Left lobe of liver (tissue), 2 donors: ENCODE results near the gene NPIPA7. TPM values are rescaled to one million over a fixed set of nuclear protein-coding genes. Genes with fewer than 3 reads are reported as not detected.
A peak's percentile ranks its signal among the peaks of the same experiment; 100 is the strongest.
"Not testable (repeated sequence)": the region's sequence is repeated elsewhere in the genome, so short reads cannot be mapped to it uniquely, and the experiment has no call there.

Experiments
- ATAC-seq: fragments of 200-7000 bp; cut with Tn5 transposase; one replicate; pipeline ENCODE4 v1.9.1; 2020; ENCODE audit warnings: mild to moderate bottlenecking, moderate library complexity
- DNase-seq: peaks from one replicate; pipeline ENCODE4 v3.0.0-alpha.2; 2020; ENCODE audit warnings: low spot score
- total RNA-seq: library from RNA; stranded (reverse); gene quantifications from one replicate; pipeline ENCODE4 v1.2.1, GENCODE V29; 2021
- donor health status: DM: no; HTN: no; CAD: no; lungs with moderate emphysema.
- donor health status: DM: no; HTN: yes; CAD: no.

NPIPA7 gene
- 2.4 TPM for total RNA-seq

GRCh38 chr16:16378840-16379239 is at the start of gene NPIPA7:
NPIPA7 (plus strand) TSS chr16:16379140; CDS start chr16:16379245, 105 bp downstream.
- DNase-seq, ATAC-seq: not testable (repeated sequence)

GRCh38 chr16:16331466-16331865 is 47.5 kb upstream of the NPIPA7 start:
- ATAC-seq: not testable (repeated sequence)
- DNase-seq: peak; percentile 18

DNA sequence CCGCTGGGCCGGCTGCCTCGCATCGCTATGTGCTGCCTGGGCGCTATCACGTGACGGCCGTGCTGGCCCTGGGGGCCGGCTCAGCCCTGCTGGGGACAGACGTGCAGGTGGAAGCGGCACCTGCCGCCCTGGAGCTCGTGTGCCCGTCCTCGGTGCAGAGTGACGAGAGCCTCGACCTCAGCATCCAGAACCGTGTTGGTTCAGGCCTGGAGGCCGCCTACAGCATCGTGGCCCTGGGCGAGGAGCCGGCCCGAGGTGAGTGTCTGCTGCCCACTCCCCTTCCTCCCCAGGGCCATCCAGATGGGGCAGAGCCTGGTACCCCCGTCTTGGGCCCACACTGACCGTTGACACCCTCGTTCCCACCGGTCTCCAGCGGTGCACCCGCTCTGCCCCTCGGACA is 21.4 kb upstream of the NPIPA7 start:
- not testable (repeated sequence) for DNase-seq, ATAC-seq

DNA sequence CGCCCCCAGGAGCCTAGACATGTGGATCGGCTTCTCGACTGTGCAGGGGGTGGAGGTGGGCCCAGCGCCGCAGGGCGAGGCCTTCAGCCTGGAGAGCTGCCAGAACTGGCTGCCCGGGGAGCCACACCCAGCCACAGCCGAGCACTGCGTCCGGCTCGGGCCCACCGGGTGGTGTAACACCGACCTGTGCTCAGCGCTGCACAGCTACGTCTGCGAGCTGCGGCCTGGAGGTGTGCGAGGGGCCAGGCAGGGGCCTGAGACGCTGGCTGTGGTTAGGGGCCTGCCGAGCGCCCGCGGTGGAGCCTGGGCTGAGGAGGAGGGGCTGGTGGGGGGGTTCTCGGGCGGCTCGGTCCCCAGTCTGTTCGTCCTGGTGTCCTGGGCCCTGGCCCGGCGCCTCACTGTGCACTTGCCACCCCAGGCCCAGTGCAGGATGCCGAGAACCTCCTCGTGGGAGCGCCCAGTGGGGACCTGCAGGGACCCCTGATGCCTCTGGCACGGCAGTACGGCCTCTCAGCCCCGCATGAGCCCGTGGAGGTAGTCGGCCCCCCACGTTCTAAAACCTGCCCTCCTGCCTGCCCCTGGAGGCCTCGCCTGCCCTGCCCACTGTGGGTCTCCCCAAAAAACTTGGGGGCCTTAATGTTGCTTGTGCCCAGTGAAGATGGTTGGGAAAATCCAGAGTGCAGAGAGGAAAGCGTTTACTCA is 20.2 kb upstream of the NPIPA7 start:
- DNase-seq: not testable (repeated sequence)

DNA sequence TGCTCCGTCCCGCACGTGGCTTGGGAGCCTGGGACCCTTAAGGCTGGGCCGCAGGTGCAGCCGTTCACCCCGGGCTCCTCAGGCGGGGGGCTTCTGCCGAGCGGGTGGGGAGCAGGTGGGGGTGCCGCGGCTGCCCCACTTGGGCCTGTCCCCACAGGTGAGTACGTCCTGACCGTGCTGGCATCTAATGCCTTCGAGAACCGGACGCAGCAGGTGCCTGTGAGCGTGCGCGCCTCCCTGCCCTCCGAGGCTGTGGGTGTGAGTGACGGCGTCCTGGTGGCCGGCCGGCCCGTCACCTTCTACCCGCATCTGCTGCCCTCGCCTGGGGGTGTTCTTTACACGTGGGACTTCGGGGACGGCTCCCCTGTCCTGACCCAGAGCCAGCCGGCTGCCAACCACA is 15.3 kb upstream of the NPIPA7 start:
- DNase-seq: not testable (repeated sequence)

More for the DNA sequence above, 20.2 kb upstream of the NPIPA7 start:
- not testable (repeated sequence) for ATAC-seq

DNA sequence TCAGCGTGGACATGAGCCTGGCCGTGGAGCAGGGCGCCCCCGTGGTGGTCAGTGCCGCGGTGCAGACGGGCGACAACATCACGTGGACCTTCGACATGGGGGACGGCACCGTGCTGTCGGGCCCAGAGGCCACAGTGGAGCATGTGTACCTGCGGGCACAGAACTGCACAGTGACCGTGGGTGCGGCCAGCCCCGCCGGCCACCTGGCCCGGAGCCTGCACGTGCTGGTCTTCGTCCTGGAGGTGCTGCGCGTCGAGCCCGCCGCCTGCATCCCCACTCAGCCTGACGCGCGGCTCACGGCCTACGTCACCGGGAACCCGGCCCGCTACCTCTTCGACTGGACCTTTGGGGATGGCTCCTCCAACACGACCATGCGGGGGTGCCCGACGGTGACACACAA is 14.8 kb upstream of the NPIPA7 start:
- ATAC-seq: peak; percentile 22
- not testable (repeated sequence) for DNase-seq

More for the DNA sequence above, 15.3 kb upstream of the NPIPA7 start:
- ATAC-seq: peak; percentile 16

DNA sequence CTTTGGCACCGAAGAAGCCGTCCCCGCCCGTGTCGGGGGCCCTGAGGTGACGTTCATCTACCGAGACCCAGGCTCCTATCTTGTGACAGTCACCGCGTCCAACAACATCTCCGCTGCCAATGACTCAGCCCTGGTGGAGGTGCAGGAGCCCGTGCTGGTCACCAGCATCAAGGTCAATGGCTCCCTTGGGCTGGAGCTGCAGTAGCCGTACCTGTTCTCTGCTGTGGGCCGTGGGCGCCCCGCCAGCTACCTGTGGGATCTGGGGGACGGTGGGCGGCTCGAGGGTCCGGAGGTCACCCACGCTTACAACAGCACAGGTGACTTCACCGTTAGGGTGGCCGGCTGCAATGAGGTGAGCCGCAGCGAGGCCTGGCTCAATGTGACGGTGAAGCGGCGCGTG is 14.2 kb upstream of the NPIPA7 start:
- peak; percentile 21 for ATAC-seq
- not testable (repeated sequence) for DNase-seq

DNA sequence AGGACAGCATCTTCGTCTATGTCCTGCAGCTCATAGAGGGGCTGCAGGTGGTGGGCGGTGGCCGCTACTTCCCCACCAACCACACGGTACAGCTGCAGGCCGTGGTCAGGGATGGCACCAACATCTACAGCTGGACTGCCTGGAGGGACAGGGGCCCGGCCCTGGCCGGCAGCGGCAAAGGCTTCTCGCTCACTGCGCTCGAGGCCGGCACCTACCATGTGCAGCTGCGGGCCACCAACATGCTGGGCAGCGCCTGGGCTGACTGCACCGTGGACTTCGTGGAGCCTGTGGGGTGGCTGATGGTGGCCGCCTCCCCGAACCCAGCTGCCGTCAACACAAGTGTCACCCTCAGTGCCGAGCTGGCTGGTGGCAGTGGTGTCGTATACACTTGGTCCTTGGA is 13.6 kb upstream of the NPIPA7 start:
- not testable (repeated sequence) for ATAC-seq, DNase-seq

- ATAC-seq, DNase-seq: not testable (repeated sequence)
Measured at GRCh38 chr16:16365851-16366250, 13.1 kb upstream of the NPIPA7 start.

- ATAC-seq: peak; percentile 12
- not testable (repeated sequence) for DNase-seq
Measured at GRCh38 chr16:16366552-16367284, 12.2 kb upstream of the NPIPA7 start.

GRCh38 chr16:16367285-16367628 is 11.7 kb upstream of the NPIPA7 start:
- DNase-seq, ATAC-seq: not testable (repeated sequence)

GRCh38 chr16:16369081-16369856 is 9.7 kb upstream of the NPIPA7 start:
- not testable (repeated sequence) for ATAC-seq, DNase-seq

- not testable (repeated sequence) for DNase-seq, ATAC-seq
Measured at GRCh38 chr16:16371136-16371735, 7.7 kb upstream of the NPIPA7 start.

- DNase-seq, ATAC-seq: not testable (repeated sequence)
Measured at GRCh38 chr16:16374192-16374591, 4.7 kb upstream of the NPIPA7 start.

DNA sequence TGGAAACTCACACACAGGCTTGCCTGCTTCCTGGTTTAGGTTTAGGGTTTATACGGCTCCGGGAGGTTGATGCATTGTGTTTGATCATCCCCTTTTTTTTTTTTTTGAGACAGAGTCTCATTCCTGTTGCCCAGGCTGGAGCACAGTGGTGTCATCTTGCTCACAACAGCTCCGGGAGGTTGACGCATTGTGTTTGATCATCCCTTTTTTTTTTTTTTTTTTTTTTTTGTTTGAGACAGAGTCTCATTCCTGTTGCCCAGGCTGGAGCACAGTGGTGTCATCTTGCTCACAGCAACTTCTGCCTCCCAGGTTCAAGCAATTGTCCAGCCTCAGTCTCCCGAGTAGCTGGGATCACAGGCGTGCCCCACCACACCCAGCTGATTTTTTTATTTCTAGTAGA is 20.7 kb downstream of the NPIPA7 start:
- not testable (repeated sequence) for ATAC-seq, DNase-seq

GRCh38 chr16:16402333-16402732 is 23.4 kb downstream of the NPIPA7 start:
- DNase-seq, ATAC-seq: not testable (repeated sequence)

- not testable (repeated sequence) for DNase-seq, ATAC-seq
Measured at GRCh38 chr16:16404283-16404682, 25.3 kb downstream of the NPIPA7 start.

DNA sequence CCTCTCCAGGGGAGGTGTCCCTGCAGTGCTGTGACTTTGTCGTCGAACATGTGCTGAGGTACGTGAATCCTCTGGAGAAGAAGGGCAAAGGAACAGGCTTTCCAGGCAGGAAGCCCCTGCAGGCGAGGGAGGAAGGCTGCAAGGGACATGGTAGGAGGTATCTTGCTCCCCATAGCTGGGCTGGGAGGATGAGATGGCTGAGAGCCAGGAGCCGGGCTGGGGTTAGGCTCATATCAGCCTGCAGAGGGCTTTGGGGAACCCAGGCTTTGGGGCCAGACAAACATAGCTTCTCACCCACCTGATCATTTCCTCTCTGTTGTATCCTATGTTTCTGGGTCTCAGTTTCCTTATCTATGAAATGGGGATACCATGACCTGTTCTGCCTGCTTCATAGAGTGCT is 26.5 kb downstream of the NPIPA7 start:
- not testable (repeated sequence) for DNase-seq, ATAC-seq

- not testable (repeated sequence) for DNase-seq, ATAC-seq
Measured at GRCh38 chr16:16408430-16408829, 29.5 kb downstream of the NPIPA7 start.

DNA sequence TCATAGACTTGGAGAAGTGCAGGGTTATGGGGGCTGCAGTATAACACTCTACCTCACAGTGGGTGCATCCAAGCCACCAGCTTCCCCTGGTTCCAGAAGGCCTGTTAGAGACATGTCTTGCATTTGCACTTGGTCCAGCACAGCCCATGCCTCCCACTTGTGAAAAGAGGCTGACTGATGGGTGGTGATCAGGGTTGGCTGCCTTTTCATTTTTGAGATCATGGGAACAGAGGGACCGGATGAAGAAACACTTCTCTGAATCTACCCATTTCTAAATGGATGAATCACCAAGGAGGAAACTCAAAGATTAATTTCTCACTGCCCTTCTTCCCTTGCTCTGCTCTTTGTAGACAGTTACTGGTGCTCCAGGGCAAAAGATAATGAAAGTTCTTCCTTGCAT is 34.8 kb downstream of the NPIPA7 start:
- not testable (repeated sequence) for ATAC-seq

More for the DNA sequence above, 34.8 kb downstream of the NPIPA7 start:
- DNase-seq: not testable (repeated sequence)
